H9 (cell line): ENCODE measurements around the gene GSKIP. TPM values are rescaled to one million over a fixed set of nuclear protein-coding genes. Genes with fewer than 3 reads are reported as not detected.

ENCODE experiments used
- DNase-seq: peaks from one replicate; pipeline ENCODE4 v3.0.0-alpha.2; 2017
- H2AFZ ChIP-seq: one replicate; pipeline ENCODE4 v1.6.1; 2013; ENCODE audit warnings: mild to moderate bottlenecking, low read length, control low read depth, moderate library complexity
- H2AK5ac ChIP-seq: 2 replicates; pipeline ENCODE4 v1.6.1; 2013; ENCODE audit warnings: low read length, control low read depth, mixed read lengths; ENCODE audit not compliant: insufficient read length
- H2BK120ac ChIP-seq: one replicate; pipeline ENCODE4 v1.6.1; 2013; ENCODE audit warnings: low read depth, mild to moderate bottlenecking, low read length, control low read depth, inconsistent platforms; ENCODE audit not compliant: poor library complexity, severe bottlenecking
- H2BK12ac ChIP-seq: 2 replicates; pipeline ENCODE4 v1.6.1; 2013; ENCODE audit warnings: low read length, control low read depth, mixed read lengths, low read depth; ENCODE audit not compliant: insufficient read length
- H2BK15ac ChIP-seq: 2 replicates; pipeline ENCODE4 v1.6.1; 2013; ENCODE audit warnings: low read depth, low read length, control low read depth
- H2BK20ac ChIP-seq: one replicate; pipeline ENCODE4 v1.6.1; 2013; ENCODE audit warnings: low read depth, mild to moderate bottlenecking, low read length, control low read depth, inconsistent platforms; ENCODE audit not compliant: poor library complexity, severe bottlenecking
- H2BK5ac ChIP-seq: 2 replicates; pipeline ENCODE4 v1.6.1; 2013; ENCODE audit warnings: low read length, control low read depth, mixed read lengths; ENCODE audit not compliant: insufficient read length
- H3K14ac ChIP-seq: 2 replicates; pipeline ENCODE4 v1.6.1; 2013; ENCODE audit warnings: low read length, control low read depth; ENCODE audit not compliant: insufficient read depth
- H3K18ac ChIP-seq: 2 replicates; pipeline ENCODE4 v1.6.1; 2013; ENCODE audit warnings: low read depth, mild to moderate bottlenecking, mixed read lengths, low read length, control low read depth; ENCODE audit not compliant: insufficient read length
- H3K23ac ChIP-seq: 2 replicates; pipeline ENCODE4 v1.6.1; 2013; ENCODE audit warnings: low read length, control low read depth, mixed read lengths, low read depth; ENCODE audit not compliant: insufficient read length
- H3K23me2 ChIP-seq: 2 replicates; pipeline ENCODE4 v1.6.1; 2013; ENCODE audit warnings: low read depth, mild to moderate bottlenecking, mixed read lengths, low read length, control low read depth; ENCODE audit not compliant: insufficient read length, poor library complexity, severe bottlenecking
- H3K27ac ChIP-seq: 2 replicates; pipeline ENCODE4 v1.5.1; 2013; ENCODE audit warnings: low read length, control low read depth, mixed read lengths, low read depth; ENCODE audit not compliant: insufficient read length
- H3K27me3 ChIP-seq: 2 replicates; pipeline ENCODE4 v1.6.1; 2013; ENCODE audit warnings: low read length, control low read depth, inconsistent platforms; ENCODE audit not compliant: insufficient read depth
- H3K4ac ChIP-seq: 2 replicates; pipeline ENCODE4 v1.6.1; 2013; ENCODE audit warnings: low read depth, mild to moderate bottlenecking, control low read depth, inconsistent platforms, low read length, moderate library complexity
- H3K4me1 ChIP-seq: 2 replicates; pipeline ENCODE4 v1.6.1; 2013; ENCODE audit warnings: low read length, control low read depth, inconsistent platforms; ENCODE audit not compliant: insufficient read depth
- H3K4me2 ChIP-seq: 2 replicates; pipeline ENCODE4 v1.6.1; 2013; ENCODE audit warnings: low read length, control low read depth, mixed read lengths; ENCODE audit not compliant: insufficient read length, insufficient read depth
- H3K56ac ChIP-seq: 2 replicates; pipeline ENCODE4 v1.6.1; 2013; ENCODE audit warnings: low read depth, mild to moderate bottlenecking, mixed read lengths, low read length, control low read depth; ENCODE audit not compliant: insufficient read length
- H3K79me1 ChIP-seq: 2 replicates; pipeline ENCODE4 v1.6.1; 2013; ENCODE audit warnings: low read depth, mild to moderate bottlenecking, moderate library complexity, low read length, control low read depth, inconsistent platforms; ENCODE audit not compliant: insufficient read depth, poor library complexity, severe bottlenecking
- H3K79me2 ChIP-seq: 2 replicates; pipeline ENCODE4 v1.6.1; 2013; ENCODE audit warnings: low read length, control low read depth, inconsistent platforms; ENCODE audit not compliant: insufficient read depth
- H3K9ac ChIP-seq: 2 replicates; pipeline ENCODE4 v1.6.1; 2013; ENCODE audit warnings: low read length, control low read depth, mixed read lengths; ENCODE audit not compliant: insufficient read length; ENCODE audit errors: extremely low read depth
- H3K9me3 ChIP-seq: one replicate; pipeline ENCODE4 v1.6.1; 2013; ENCODE audit warnings: low read depth, low read length, inconsistent platforms; ENCODE audit not compliant: control insufficient read depth
- H3T11ph ChIP-seq: one replicate; pipeline ENCODE4 v1.6.1; 2013; ENCODE audit warnings: mild to moderate bottlenecking, low read length, control low read depth, inconsistent platforms
- H4K20me1 ChIP-seq: one replicate; pipeline ENCODE4 v1.6.1; 2013; ENCODE audit not compliant: control insufficient read depth, insufficient read length, insufficient read depth
- H4K5ac ChIP-seq: 2 replicates; pipeline ENCODE4 v1.6.1; 2013; ENCODE audit warnings: low read depth, mild to moderate bottlenecking, mixed read lengths, low read length, control low read depth; ENCODE audit not compliant: insufficient read length
- H4K8ac ChIP-seq: replicated peaks from 2 replicates; pipeline ENCODE4 v1.6.1; 2013; ENCODE audit warnings: low read length, control low read depth, mixed read lengths, low read depth; ENCODE audit not compliant: insufficient read length
- H4K91ac ChIP-seq: 2 replicates; pipeline ENCODE4 v1.6.1; 2013; ENCODE audit warnings: low read depth, mild to moderate bottlenecking, moderate library complexity, mixed read lengths, low read length, control low read depth; ENCODE audit not compliant: insufficient read length
- H3K27ac Mint-ChIP-seq, 3 experiments: 2 replicates in 2 of 3; 3 replicates in 1 of 3; pipeline ENCODE4 v1.8.0; 2020 to 2021; ENCODE audit warnings: mixed read lengths in 3 of 3, mild to moderate bottlenecking in 1 of 3, moderate library complexity in 1 of 3
- H3K27me3 Mint-ChIP-seq: 2 replicates; pipeline ENCODE4 v1.8.0; 2021; ENCODE audit warnings: low read depth, mild to moderate bottlenecking, moderate library complexity, mixed read lengths
- H3K36me3 Mint-ChIP-seq, 3 experiments: 2 replicates in 2 of 3; 3 replicates in 1 of 3; pipeline ENCODE4 v1.8.0; 2020 to 2021; ENCODE audit warnings: low read depth in 3 of 3, mixed read lengths in 3 of 3; ENCODE audit not compliant: insufficient read depth in 1 of 3
- H3K4me1 Mint-ChIP-seq, 2 experiments: 2 replicates each; pipeline ENCODE4 v1.8.0; 2020; ENCODE audit warnings: mixed read lengths in 2 of 2
- H3K4me3 Mint-ChIP-seq, 2 experiments: 2 replicates in 1 of 2; 3 replicates in 1 of 2; pipeline ENCODE4 v1.8.0; 2020 to 2021; ENCODE audit warnings: mild to moderate bottlenecking in 2 of 2, mixed read lengths in 2 of 2, moderate library complexity in 1 of 2
- H3K9me3 Mint-ChIP-seq, 2 experiments: 2 replicates in 1 of 2; 3 replicates in 1 of 2; pipeline ENCODE4 v1.8.0; 2020; ENCODE audit warnings: mild to moderate bottlenecking in 2 of 2, mixed read lengths in 2 of 2, moderate library complexity in 1 of 2
- WGBS: extraction: QIAGEN DNeasy Blood & Tissue Kit; methylation state at CpG from one replicate; pipeline ENCODE4 v1.1.7; 2013; ENCODE audit warnings: missing lambda C conversion rate, low lambda C conversion rate, mixed read lengths; ENCODE audit not compliant: insufficient read length; ENCODE audit errors: extremely low coverage; 5-methylcytosine and 5-hydroxymethylcytosine counted together
- total RNA-seq: library from RNA; stranded (reverse); gene quantifications from 2 replicates; pipeline ENCODE4 v1.2.1, GENCODE V29; 2021
- TF ChIP-seq, protein P1 (sequence below): fragments of 200-600 bp; sonication (generic); conservative IDR thresholded peaks from 3 replicates; pipeline ENCODE4 v1.8.0; 2021; ENCODE audit warnings: antibody characterized with exemption, mild to moderate bottlenecking

GSKIP gene
- total RNA-seq, 1 experiment from 2014 or later, result 28.6 TPM

DNA sequence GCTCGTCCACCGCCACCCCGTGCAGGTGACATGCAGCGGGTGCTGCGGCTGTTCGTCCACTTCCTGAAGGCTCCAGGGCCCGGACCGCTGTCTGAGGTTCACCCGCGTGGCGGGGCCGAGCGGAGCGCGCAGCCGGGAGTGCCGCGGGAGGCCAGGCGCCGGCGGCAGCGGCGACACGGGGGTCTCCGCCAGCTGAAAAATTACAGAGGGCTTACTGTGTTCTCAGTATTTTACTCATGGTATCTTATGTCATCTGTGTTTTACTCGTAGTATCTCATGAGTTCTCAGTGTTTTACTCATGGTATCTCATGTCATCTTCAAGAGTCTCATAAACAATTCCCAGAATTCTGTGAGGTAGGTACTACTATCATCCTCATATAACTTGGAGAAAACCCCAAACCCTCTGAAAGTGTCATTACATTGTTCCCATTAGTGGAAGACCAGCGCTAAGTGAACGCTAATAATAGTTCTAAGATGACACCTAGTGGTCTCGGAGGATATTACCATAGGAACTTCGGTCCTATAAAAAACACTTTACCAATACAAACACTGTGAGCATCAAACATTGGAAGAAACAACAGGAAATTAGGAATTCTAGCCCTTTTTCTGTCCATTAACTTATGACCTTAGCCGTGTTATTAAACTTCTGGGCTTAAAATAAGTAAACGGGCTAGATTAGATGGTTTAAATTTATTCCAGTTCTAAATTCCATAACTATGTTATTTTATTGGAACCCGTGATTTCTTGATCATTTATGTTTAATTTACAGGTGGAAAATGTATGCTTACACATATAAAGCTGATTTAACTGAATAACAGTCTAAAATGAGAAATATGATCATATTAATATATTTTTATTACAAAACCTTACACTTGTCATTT lies 61.0 kb downstream of the GSKIP start:
- no CpG with 5 or more reads among the region's 33 CpGs for WGBS
- DNase-seq, result no peak
- Histone ChIP-seq H2BK120ac (no peak overlapping the region), H3K23ac (no peak overlapping the region), H2BK20ac (no peak overlapping the region), H2BK5ac (peak overlapping the region; percentile 30), H4K8ac (no peak overlapping the region), H4K91ac (no peak overlapping the region), H3K18ac (no peak overlapping the region), H2AFZ (no peak overlapping the region), H3K23me2 (no peaks in the 10 kb centered on the region), H2BK12ac (no peak overlapping the region), H3K9ac (no peak overlapping the region), H3K79me1 (no peaks in the 10 kb centered on the region), H2AK5ac (no peak overlapping the region), H3K14ac (no peak overlapping the region), H3K56ac (no peak overlapping the region), H3K79me2 (no peaks in the 10 kb centered on the region), H3K9me3 (no peaks in the 10 kb centered on the region), H4K20me1 (no peaks in the 10 kb centered on the region), H3T11ph (no peak overlapping the region), H2BK15ac (no peak overlapping the region), H3K27me3 (no peaks in the 10 kb centered on the region), H3K4me2 (no peak overlapping the region), H3K27ac (no peak overlapping the region), H4K5ac (no peak overlapping the region), H3K4ac (no peak overlapping the region), H3K4me1 (no peaks in the 10 kb centered on the region)
- no peaks in the 10 kb centered on the region for H3K9me3 Mint-ChIP-seq
- H3K4me3 Mint-ChIP-seq, result no peak overlapping the region
- TF ChIP-seq, protein P1, sequence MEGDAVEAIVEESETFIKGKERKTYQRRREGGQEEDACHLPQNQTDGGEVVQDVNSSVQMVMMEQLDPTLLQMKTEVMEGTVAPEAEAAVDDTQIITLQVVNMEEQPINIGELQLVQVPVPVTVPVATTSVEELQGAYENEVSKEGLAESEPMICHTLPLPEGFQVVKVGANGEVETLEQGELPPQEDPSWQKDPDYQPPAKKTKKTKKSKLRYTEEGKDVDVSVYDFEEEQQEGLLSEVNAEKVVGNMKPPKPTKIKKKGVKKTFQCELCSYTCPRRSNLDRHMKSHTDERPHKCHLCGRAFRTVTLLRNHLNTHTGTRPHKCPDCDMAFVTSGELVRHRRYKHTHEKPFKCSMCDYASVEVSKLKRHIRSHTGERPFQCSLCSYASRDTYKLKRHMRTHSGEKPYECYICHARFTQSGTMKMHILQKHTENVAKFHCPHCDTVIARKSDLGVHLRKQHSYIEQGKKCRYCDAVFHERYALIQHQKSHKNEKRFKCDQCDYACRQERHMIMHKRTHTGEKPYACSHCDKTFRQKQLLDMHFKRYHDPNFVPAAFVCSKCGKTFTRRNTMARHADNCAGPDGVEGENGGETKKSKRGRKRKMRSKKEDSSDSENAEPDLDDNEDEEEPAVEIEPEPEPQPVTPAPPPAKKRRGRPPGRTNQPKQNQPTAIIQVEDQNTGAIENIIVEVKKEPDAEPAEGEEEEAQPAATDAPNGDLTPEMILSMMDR, result peak; percentile 89
- H3K36me3 Mint-ChIP-seq, result no peaks in the 10 kb centered on the region
- no peaks in the 10 kb centered on the region; the same call in 1 of the 2 replicates for H3K27me3 Mint-ChIP-seq
- peaks cover 8 to 16% of the 10 kb centered on the region in 2 experiments for H3K4me1 Mint-ChIP-seq
- H3K27ac Mint-ChIP-seq, result no peak overlapping the region
